ENCODE data around the gene ASTN2. TPM values are rescaled to one million over a fixed set of nuclear protein-coding genes. Genes with fewer than 3 reads are reported as not detected.

The ASTN2 gene
- polyA plus RNA-seq, 4 donors = 3.0 to 15.2 (median 3.7) TPM

DNA sequence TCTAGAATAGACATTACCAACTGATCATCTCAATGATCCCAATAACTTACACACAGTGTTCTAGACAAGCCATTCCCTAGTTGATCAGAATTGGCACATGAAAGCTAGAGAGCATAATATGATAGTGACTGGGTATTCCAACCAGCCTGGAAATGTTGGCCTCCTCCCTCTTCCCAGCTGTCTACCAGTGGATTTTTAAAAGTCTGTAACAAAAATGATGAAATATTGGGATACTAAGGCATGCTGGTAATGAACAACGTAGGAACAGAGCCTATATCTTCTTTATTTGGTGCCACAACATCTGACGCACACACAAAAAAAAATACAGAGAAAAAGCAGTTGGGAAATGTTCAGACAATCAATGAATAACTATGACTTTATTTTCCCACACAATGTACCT lies 692.9 kb downstream of the ASTN2 start:
- no peaks in the 10 kb centered on the region for H3K9me3 ChIP-seq (ENCODE audit: control insufficient read depth in 2 of 2, insufficient read depth in 1 of 2, low read depth in 1 of 2, low read length in 1 of 2)
- H3K36me3 ChIP-seq (ENCODE audit: control insufficient read depth in 3 of 3, insufficient read depth in 2 of 3, low read depth in 1 of 3, low read length in 3 of 3) = no peaks in the 10 kb centered on the region
- H3K4me3 ChIP-seq (ENCODE audit: low read depth in 1 of 3, low read length in 3 of 3) = no peak overlapping the region
- H3K27me3 ChIP-seq (ENCODE audit: control insufficient read depth in 3 of 3, insufficient read depth in 3 of 3, low read length in 3 of 3) = peaks cover 0 to 3% (median 0%) of the 10 kb centered on the region in 3 donors
- FAIRE-seq (no peak), DNase-seq (no peak)
- H3K4me1 ChIP-seq (ENCODE audit: control insufficient read depth in 3 of 3, insufficient read depth in 2 of 3, low read depth in 1 of 3, low read length in 2 of 3) = no peaks in the 10 kb centered on the region
- WGBS, 3 donors = 67 to 91% (median 81%) methylated on average over 2 of the region's 2 CpGs
- no peak overlapping the region for H3K27ac ChIP-seq (ENCODE audit: low read depth in 1 of 3, low read length in 2 of 3)

DNA sequence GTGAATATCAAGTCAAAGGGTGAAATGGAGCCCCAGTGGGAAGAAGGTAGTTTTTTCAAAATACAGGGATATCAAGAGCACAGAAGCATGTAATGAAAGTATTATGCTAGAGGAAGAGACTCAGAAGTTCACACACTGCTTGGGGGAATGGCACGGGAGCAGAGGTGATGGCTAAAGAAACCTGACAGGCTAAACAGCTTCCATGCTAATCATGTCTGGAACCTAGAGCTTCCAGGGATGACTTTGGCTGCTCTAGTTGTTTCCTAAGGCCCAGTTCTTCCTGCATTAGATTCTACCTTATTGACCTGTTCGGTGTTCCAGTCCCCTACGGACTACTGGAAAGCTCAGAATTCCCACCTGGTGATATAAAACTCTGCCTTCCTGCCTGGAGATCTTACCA lies 693.4 kb downstream of the ASTN2 start:
- Histone ChIP-seq H3K4me1 (ENCODE audit: control insufficient read depth in 3 of 3, insufficient read depth in 2 of 3, low read depth in 1 of 3, low read length in 2 of 3) (no peaks in the 10 kb centered on the region), H3K9me3 (ENCODE audit: control insufficient read depth in 2 of 2, insufficient read depth in 1 of 2, low read depth in 1 of 2, low read length in 1 of 2) (no peaks in the 10 kb centered on the region), H3K27ac (ENCODE audit: low read depth in 1 of 3, low read length in 2 of 3) (no peak overlapping the region), H3K27me3 (ENCODE audit: control insufficient read depth in 3 of 3, insufficient read depth in 3 of 3, low read length in 3 of 3) (peaks cover 0 to 3% (median 0%) of the 10 kb centered on the region in 3 donors), H3K36me3 (ENCODE audit: control insufficient read depth in 3 of 3, insufficient read depth in 2 of 3, low read depth in 1 of 3, low read length in 3 of 3) (no peaks in the 10 kb centered on the region), H3K4me3 (ENCODE audit: low read depth in 1 of 3, low read length in 3 of 3) (no peak overlapping the region)
- WGBS, 3 donors = 91 to 98% (median 94%) methylated on average over 3 of the region's 3 CpGs
- DNase-seq (no peak), FAIRE-seq (no peak)

GRCh38 chr9:116720111-116720510 lies 694.7 kb downstream of the ASTN2 start:
- H3K27me3 ChIP-seq (ENCODE audit: control insufficient read depth in 3 of 3, insufficient read depth in 3 of 3, low read length in 3 of 3) = peaks cover 0 to 3% (median 0%) of the 10 kb centered on the region in 3 donors
- 81 to 90% (median 90%) methylated on average over 2 of the region's 2 CpGs for WGBS, 3 donors
- no peak for DNase-seq
- no peak overlapping the region for H3K27ac ChIP-seq (ENCODE audit: low read depth in 1 of 3, low read length in 2 of 3)
- H3K9me3 ChIP-seq (ENCODE audit: control insufficient read depth in 2 of 2, insufficient read depth in 1 of 2, low read depth in 1 of 2, low read length in 1 of 2) = no peaks in the 10 kb centered on the region
- no peaks in the 10 kb centered on the region for H3K36me3 ChIP-seq (ENCODE audit: control insufficient read depth in 3 of 3, insufficient read depth in 2 of 3, low read depth in 1 of 3, low read length in 3 of 3)
- no peak overlapping the region for H3K4me3 ChIP-seq (ENCODE audit: low read depth in 1 of 3, low read length in 3 of 3)
- no peaks in the 10 kb centered on the region for H3K4me1 ChIP-seq (ENCODE audit: control insufficient read depth in 3 of 3, insufficient read depth in 2 of 3, low read depth in 1 of 3, low read length in 2 of 3)
- FAIRE-seq = no peak

DNA sequence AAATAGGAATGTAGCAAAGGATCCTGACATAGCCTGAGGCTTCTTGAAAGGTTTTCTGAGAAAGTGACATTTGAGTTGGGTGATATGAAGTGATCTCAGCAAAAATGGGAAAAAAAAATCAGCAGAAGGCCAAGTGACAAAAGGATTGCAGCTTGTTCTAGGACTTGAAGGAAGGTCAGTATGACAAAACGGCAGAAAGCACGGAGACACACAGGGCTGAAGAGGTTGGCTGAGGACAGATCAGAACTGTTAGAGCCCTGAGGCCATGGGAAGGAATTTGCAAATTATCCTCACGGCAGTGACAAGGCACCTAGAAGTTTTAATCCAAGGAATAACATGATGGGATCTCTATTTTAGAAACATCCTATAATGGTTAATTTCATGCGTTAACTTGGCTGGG lies 696.7 kb downstream of the ASTN2 start:
- Histone ChIP-seq H3K36me3 (ENCODE audit: control insufficient read depth in 3 of 3, insufficient read depth in 2 of 3, low read depth in 1 of 3, low read length in 3 of 3) (no peaks in the 10 kb centered on the region), H3K4me3 (ENCODE audit: low read depth in 1 of 3, low read length in 3 of 3) (no peak overlapping the region), H3K27ac (ENCODE audit: low read depth in 1 of 3, low read length in 2 of 3) (no peak overlapping the region), H3K27me3 (ENCODE audit: control insufficient read depth in 3 of 3, insufficient read depth in 3 of 3, low read length in 3 of 3) (peaks cover 0 to 3% (median 0%) of the 10 kb centered on the region in 3 donors), H3K9me3 (ENCODE audit: control insufficient read depth in 2 of 2, insufficient read depth in 1 of 2, low read depth in 1 of 2, low read length in 1 of 2) (no peaks in the 10 kb centered on the region), H3K4me1 (ENCODE audit: control insufficient read depth in 3 of 3, insufficient read depth in 2 of 3, low read depth in 1 of 3, low read length in 2 of 3) (no peaks in the 10 kb centered on the region)
- DNase-seq = no peak
- no peak for FAIRE-seq
- 92 to 98% (median 94%) methylated on average over 4 of the region's 4 CpGs for whole genome bisulfite sequencing, 3 donors

DNA sequence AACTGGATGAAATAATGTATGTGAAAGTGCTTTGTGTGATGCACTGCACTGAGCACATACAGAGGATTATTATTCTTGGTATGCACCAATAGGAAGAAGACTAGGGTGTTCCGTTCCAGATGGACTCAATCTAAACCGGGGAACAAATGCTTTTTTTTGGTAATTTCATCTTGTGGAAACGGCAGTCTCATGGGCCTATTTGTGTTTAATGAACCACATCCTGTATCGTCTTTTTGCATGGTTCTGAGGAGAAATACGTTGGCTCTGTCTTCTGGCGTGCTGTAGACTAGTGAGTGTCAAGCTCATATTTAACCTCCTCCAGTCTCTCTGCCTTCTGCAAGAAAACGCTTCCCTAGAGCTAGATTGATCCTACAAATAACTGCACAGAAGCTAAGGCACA lies 697.7 kb downstream of the ASTN2 start:
- H3K4me3 ChIP-seq (ENCODE audit: low read depth in 1 of 3, low read length in 3 of 3) = no peak overlapping the region
- 53 to 78% (median 71%) methylated on average over 7 of the region's 7 CpGs for WGBS, 3 donors
- H3K27ac ChIP-seq (ENCODE audit: low read depth in 1 of 3, low read length in 2 of 3) = no peak overlapping the region
- H3K36me3 ChIP-seq (ENCODE audit: control insufficient read depth in 3 of 3, insufficient read depth in 2 of 3, low read depth in 1 of 3, low read length in 3 of 3) = no peaks in the 10 kb centered on the region
- H3K9me3 ChIP-seq (ENCODE audit: control insufficient read depth in 2 of 2, insufficient read depth in 1 of 2, low read depth in 1 of 2, low read length in 1 of 2) = no peaks in the 10 kb centered on the region
- FAIRE-seq (no peak), DNase-seq (no peak)
- peaks cover 0 to 3% (median 0%) of the 10 kb centered on the region in 3 donors for H3K27me3 ChIP-seq (ENCODE audit: control insufficient read depth in 3 of 3, insufficient read depth in 3 of 3, low read length in 3 of 3)
- no peaks in the 10 kb centered on the region for H3K4me1 ChIP-seq (ENCODE audit: control insufficient read depth in 3 of 3, insufficient read depth in 2 of 3, low read depth in 1 of 3, low read length in 2 of 3)

DNA sequence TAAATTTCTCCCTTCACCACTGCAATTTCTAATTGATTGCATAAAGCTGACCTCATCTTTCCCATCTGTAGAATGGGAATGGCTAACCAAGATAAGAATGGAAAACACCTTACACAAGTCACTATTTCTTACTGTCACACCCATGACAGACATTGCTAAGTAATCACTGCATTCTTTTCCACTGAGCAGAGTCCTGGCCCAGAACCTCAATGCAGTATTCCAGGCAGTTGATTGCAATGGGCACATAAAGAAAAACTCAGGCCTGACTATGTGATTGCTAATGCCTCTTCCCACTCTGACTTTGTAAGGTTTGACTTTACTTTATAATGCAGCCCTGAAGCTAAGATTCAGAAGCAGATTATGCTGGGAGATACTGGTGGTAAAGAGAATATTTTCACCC lies 698.4 kb downstream of the ASTN2 start:
- peaks cover 0 to 1% (median 0%) of the 10 kb centered on the region in 3 donors for H3K27me3 ChIP-seq (ENCODE audit: control insufficient read depth in 3 of 3, insufficient read depth in 3 of 3, low read length in 3 of 3)
- DNase-seq (no peak), FAIRE-seq (no peak)
- no peaks in the 10 kb centered on the region for H3K36me3 ChIP-seq (ENCODE audit: control insufficient read depth in 3 of 3, insufficient read depth in 2 of 3, low read depth in 1 of 3, low read length in 3 of 3)
- no peak overlapping the region for H3K27ac ChIP-seq (ENCODE audit: low read depth in 1 of 3, low read length in 2 of 3)
- no peaks in the 10 kb centered on the region for H3K4me1 ChIP-seq (ENCODE audit: control insufficient read depth in 3 of 3, insufficient read depth in 2 of 3, low read depth in 1 of 3, low read length in 2 of 3)
- H3K4me3 ChIP-seq (ENCODE audit: low read depth in 1 of 3, low read length in 3 of 3) = no peak overlapping the region
- H3K9me3 ChIP-seq (ENCODE audit: control insufficient read depth in 2 of 2, insufficient read depth in 1 of 2, low read depth in 1 of 2, low read length in 1 of 2) = no peaks in the 10 kb centered on the region

DNA sequence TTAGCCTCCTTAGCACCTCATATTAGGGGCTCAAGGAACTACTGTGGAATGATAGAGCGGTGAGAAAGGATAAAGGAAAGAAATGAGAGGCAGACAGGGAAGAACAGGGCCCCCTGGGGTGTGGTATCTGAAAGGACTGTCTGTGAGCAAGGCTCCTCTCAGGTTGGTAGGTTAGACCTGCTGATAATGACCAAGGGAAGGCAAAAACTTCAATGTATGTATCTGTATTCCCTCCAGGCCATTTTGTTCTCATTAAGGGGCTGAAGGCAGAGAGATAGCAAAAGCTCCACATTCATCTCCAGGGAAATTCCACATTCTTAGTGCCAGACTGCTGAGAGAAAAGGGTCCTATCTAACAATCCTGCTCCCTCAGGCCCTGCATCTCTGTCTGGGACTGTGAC lies 699.1 kb downstream of the ASTN2 start:
- 91 to 100% (median 96%) methylated on average over 1 of the region's 1 CpG for WGBS, 3 donors
- Histone ChIP-seq H3K9me3 (ENCODE audit: control insufficient read depth in 2 of 2, insufficient read depth in 1 of 2, low read depth in 1 of 2, low read length in 1 of 2) (no peaks in the 10 kb centered on the region), H3K27ac (ENCODE audit: low read depth in 1 of 3, low read length in 2 of 3) (no peak overlapping the region), H3K36me3 (ENCODE audit: control insufficient read depth in 3 of 3, insufficient read depth in 2 of 3, low read depth in 1 of 3, low read length in 3 of 3) (no peaks in the 10 kb centered on the region), H3K4me1 (ENCODE audit: control insufficient read depth in 3 of 3, insufficient read depth in 2 of 3, low read depth in 1 of 3, low read length in 2 of 3) (no peaks in the 10 kb centered on the region), H3K4me3 (ENCODE audit: low read depth in 1 of 3, low read length in 3 of 3) (no peak overlapping the region), H3K27me3 (ENCODE audit: control insufficient read depth in 3 of 3, insufficient read depth in 3 of 3, low read length in 3 of 3) (no peaks in the 10 kb centered on the region)
- no peak for FAIRE-seq
- no peak for DNase-seq

DNA sequence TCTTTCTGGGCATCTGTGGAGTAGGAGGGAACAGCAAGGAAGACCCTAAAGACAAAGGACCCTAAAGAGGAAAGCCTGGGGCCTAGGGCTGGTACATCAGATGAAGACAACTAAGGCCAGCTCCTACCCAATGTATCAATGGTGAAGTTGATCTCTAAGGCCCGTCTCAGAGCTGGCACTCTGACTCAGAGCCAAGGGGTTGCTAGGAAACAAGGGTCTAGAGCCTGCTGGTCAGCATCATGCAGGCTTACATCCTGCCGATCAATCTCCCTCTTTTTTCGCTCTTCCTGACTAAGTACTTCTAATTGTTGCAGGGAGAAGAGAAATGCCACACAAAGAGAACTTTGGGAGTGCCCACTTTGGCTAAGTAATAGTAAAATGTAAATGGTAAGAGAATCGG lies 701.6 kb downstream of the ASTN2 start:
- Histone ChIP-seq H3K27me3 (ENCODE audit: control insufficient read depth in 3 of 3, insufficient read depth in 3 of 3, low read length in 3 of 3) (no peaks in the 10 kb centered on the region), H3K9me3 (ENCODE audit: control insufficient read depth in 2 of 2, insufficient read depth in 1 of 2, low read depth in 1 of 2, low read length in 1 of 2) (no peaks in the 10 kb centered on the region), H3K36me3 (ENCODE audit: control insufficient read depth in 3 of 3, insufficient read depth in 2 of 3, low read depth in 1 of 3, low read length in 3 of 3) (no peaks in the 10 kb centered on the region), H3K4me1 (ENCODE audit: control insufficient read depth in 3 of 3, insufficient read depth in 2 of 3, low read depth in 1 of 3, low read length in 2 of 3) (no peaks in the 10 kb centered on the region), H3K4me3 (ENCODE audit: low read depth in 1 of 3, low read length in 3 of 3) (no peak overlapping the region), H3K27ac (ENCODE audit: low read depth in 1 of 3, low read length in 2 of 3) (no peak overlapping the region)
- no peak for DNase-seq
- WGBS, 3 donors = 73 to 88% (median 80%) methylated on average over 4 of the region's 4 CpGs
- no peak for FAIRE-seq

DNA sequence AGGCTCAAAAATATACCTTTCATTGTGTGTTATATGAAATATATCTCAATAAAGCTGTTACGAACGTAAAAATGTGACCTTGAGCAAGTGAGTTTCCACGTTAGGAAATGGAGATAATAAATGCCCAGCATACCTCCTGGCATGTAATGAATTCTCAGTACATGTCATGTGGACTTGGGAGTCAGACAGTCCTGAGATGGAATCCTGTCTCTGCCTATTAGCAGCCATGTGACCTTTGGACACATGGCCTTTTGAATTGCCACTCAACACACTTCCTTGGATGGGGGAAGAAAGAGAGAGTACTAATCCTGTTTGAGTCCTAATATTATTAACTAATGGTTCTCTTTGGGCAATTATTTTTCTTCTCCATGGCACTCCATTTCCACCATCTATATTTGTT lies 702.1 kb downstream of the ASTN2 start:
- DNase-seq (peak; percentile 64 to 69), FAIRE-seq (no peak)
- Histone ChIP-seq H3K9me3 (ENCODE audit: control insufficient read depth in 2 of 2, insufficient read depth in 1 of 2, low read depth in 1 of 2, low read length in 1 of 2) (no peaks in the 10 kb centered on the region), H3K27me3 (ENCODE audit: control insufficient read depth in 3 of 3, insufficient read depth in 3 of 3, low read length in 3 of 3) (no peaks in the 10 kb centered on the region), H3K4me3 (ENCODE audit: low read depth in 1 of 3, low read length in 3 of 3) (no peak overlapping the region), H3K4me1 (ENCODE audit: control insufficient read depth in 3 of 3, insufficient read depth in 2 of 3, low read depth in 1 of 3, low read length in 2 of 3) (no peaks in the 10 kb centered on the region), H3K27ac (ENCODE audit: low read depth in 1 of 3, low read length in 2 of 3) (no peak overlapping the region), H3K36me3 (ENCODE audit: control insufficient read depth in 3 of 3, insufficient read depth in 2 of 3, low read depth in 1 of 3, low read length in 3 of 3) (no peaks in the 10 kb centered on the region)
- 55 to 69% (median 60%) methylated on average over 3 of the region's 3 CpGs for WGBS, 3 donors
